ENCODE data around the gene TUNAR. TPM values are rescaled to one million over a fixed set of nuclear protein-coding genes. Genes with fewer than 3 reads are reported as not detected.

TUNAR gene
- total and polyA plus RNA-seq, 2 experiments from 2014 or later: 23.1 to 56.2 TPM

- peaks cover 20% of the 10 kb centered on the region for H3K4me1 Mint-ChIP-seq
- DNase-seq (ENCODE audit: low spot score) (no peak), ATAC-seq (no peak)
- no peak overlapping the region for H3K27ac Mint-ChIP-seq
- no peaks in the 10 kb centered on the region; the same call in 1 of the 2 replicates for H3F3A ChIP-seq (replicated peaks; ENCODE audit: low read depth)
- no peaks in the 10 kb centered on the region for H4K20me1 ChIP-seq (replicated peaks; ENCODE audit: insufficient read depth)
- H3K36me3 Mint-ChIP-seq (ENCODE audit: low read depth): no peaks in the 10 kb centered on the region; the same call in 1 of the 3 replicates
- no peak overlapping the region for H3K4me3 Mint-ChIP-seq
- peaks cover 24% of the 10 kb centered on the region for H3K27me3 Mint-ChIP-seq (ENCODE audit: insufficient read depth, low read depth, poor library complexity)
- H3K4me3 ChIP-seq: no peak overlapping the region
- peaks cover 6% of the 10 kb centered on the region for H3K79me2 ChIP-seq (replicated peaks; ENCODE audit: insufficient read depth)
- no peaks in the 10 kb centered on the region for H3K36me3 ChIP-seq (ENCODE audit: insufficient read depth)
- H3K4me1 ChIP-seq (ENCODE audit: insufficient read depth): peaks cover 23% of the 10 kb centered on the region
- peaks cover 7% of the 10 kb centered on the region; the same call in 1 of the 2 replicates for H3K27me3 ChIP-seq (ENCODE audit: insufficient read depth)
- H3K4me2 ChIP-seq: no peak overlapping the region
- H3K9me2 ChIP-seq (ENCODE audit: insufficient read depth): 0 out of 2 replicates have a peak, but pooled peaks cover 6% of the 10 kb centered on the region
- H3K9me3 Mint-ChIP-seq: peaks cover 2% of the 10 kb centered on the region; the same call in 1 of the 3 replicates
- H2AFZ ChIP-seq: no peak overlapping the region
- no peak overlapping the region for H3K27ac ChIP-seq (ENCODE audit: low read depth)
- TF ChIP-seq JUNB (IDR thresholded peaks at IDR 0.05; ENCODE audit: unreplicated experiment) (no peak), POLR2AphosphoS5 (IDR thresholded peaks at IDR 0.05; ENCODE audit: low read depth) (no peak), ZNF114 (CRISPR knock-in tag; IDR thresholded peaks at IDR 0.05) (no peak), STAT1 (IDR thresholded peaks at IDR 0.05; ENCODE audit: unreplicated experiment) (no peak), EZH2 (IDR thresholded peaks at IDR 0.05; ENCODE audit: low read depth, unreplicated experiment) (no peak), ETS1 (IDR thresholded peaks at IDR 0.05) (no peak), EZH2phosphoT487 (IDR thresholded peaks at IDR 0.05; ENCODE audit: unreplicated experiment) (no peak), CREB1 (CRISPR knock-in tag; IDR thresholded peaks at IDR 0.05; ENCODE audit: low read depth) (no peak), CTCF (conservative IDR thresholded peaks at IDR 0.05; ENCODE audit: low read depth in 2 of 2) (no peak), NANOG (IDR thresholded peaks at IDR 0.05; ENCODE audit: borderline replicate concordance) (no peak), ZNF331 (CRISPR knock-in tag; IDR thresholded peaks at IDR 0.05; ENCODE audit: low read depth) (no peak)
- TF ChIP-seq, protein P1, sequence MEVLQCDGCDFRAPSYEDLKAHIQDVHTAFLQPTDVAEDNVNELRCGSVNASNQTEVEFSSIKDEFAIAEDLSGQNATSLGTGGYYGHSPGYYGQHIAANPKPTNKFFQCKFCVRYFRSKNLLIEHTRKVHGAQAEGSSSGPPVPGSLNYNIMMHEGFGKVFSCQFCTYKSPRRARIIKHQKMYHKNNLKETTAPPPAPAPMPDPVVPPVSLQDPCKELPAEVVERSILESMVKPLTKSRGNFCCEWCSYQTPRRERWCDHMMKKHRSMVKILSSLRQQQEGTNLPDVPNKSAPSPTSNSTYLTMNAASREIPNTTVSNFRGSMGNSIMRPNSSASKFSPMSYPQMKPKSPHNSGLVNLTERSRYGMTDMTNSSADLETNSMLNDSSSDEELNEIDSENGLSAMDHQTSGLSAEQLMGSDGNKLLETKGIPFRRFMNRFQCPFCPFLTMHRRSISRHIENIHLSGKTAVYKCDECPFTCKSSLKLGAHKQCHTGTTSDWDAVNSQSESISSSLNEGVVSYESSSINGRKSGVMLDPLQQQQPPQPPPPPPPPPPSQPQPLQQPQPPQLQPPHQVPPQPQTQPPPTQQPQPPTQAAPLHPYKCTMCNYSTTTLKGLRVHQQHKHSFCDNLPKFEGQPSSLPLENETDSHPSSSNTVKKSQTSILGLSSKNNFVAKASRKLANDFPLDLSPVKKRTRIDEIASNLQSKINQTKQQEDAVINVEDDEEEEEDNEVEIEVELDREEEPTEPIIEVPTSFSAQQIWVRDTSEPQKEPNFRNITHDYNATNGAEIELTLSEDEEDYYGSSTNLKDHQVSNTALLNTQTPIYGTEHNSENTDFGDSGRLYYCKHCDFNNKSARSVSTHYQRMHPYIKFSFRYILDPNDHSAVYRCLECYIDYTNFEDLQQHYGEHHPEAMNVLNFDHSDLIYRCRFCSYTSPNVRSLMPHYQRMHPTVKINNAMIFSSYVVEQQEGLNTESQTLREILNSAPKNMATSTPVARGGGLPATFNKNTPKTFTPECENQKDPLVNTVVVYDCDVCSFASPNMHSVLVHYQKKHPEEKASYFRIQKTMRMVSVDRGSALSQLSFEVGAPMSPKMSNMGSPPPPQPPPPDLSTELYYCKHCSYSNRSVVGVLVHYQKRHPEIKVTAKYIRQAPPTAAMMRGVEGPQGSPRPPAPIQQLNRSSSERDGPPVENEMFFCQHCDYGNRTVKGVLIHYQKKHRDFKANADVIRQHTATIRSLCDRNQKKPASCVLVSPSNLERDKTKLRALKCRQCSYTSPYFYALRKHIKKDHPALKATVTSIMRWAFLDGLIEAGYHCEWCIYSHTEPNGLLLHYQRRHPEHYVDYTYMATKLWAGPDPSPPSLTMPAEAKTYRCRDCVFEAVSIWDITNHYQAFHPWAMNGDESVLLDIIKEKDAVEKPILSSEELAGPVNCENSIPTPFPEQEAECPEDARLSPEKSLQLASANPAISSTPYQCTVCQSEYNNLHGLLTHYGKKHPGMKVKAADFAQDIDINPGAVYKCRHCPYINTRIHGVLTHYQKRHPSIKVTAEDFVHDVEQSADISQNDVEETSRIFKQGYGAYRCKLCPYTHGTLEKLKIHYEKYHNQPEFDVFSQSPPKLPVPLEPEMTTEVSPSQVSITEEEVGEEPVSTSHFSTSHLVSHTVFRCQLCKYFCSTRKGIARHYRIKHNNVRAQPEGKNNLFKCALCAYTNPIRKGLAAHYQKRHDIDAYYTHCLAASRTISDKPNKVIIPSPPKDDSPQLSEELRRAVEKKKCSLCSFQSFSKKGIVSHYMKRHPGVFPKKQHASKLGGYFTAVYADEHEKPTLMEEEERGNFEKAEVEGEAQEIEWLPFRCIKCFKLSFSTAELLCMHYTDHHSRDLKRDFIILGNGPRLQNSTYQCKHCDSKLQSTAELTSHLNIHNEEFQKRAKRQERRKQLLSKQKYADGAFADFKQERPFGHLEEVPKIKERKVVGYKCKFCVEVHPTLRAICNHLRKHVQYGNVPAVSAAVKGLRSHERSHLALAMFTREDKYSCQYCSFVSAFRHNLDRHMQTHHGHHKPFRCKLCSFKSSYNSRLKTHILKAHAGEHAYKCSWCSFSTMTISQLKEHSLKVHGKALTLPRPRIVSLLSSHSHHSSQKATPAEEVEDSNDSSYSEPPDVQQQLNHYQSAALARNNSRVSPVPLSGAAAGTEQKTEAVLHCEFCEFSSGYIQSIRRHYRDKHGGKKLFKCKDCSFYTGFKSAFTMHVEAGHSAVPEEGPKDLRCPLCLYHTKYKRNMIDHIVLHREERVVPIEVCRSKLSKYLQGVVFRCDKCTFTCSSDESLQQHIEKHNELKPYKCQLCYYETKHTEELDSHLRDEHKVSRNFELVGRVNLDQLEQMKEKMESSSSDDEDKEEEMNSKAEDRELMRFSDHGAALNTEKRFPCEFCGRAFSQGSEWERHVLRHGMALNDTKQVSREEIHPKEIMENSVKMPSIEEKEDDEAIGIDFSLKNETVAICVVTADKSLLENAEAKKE (CRISPR knock-in tag; IDR thresholded peaks at IDR 0.05): no peak
- TF ChIP-seq, protein P2, sequence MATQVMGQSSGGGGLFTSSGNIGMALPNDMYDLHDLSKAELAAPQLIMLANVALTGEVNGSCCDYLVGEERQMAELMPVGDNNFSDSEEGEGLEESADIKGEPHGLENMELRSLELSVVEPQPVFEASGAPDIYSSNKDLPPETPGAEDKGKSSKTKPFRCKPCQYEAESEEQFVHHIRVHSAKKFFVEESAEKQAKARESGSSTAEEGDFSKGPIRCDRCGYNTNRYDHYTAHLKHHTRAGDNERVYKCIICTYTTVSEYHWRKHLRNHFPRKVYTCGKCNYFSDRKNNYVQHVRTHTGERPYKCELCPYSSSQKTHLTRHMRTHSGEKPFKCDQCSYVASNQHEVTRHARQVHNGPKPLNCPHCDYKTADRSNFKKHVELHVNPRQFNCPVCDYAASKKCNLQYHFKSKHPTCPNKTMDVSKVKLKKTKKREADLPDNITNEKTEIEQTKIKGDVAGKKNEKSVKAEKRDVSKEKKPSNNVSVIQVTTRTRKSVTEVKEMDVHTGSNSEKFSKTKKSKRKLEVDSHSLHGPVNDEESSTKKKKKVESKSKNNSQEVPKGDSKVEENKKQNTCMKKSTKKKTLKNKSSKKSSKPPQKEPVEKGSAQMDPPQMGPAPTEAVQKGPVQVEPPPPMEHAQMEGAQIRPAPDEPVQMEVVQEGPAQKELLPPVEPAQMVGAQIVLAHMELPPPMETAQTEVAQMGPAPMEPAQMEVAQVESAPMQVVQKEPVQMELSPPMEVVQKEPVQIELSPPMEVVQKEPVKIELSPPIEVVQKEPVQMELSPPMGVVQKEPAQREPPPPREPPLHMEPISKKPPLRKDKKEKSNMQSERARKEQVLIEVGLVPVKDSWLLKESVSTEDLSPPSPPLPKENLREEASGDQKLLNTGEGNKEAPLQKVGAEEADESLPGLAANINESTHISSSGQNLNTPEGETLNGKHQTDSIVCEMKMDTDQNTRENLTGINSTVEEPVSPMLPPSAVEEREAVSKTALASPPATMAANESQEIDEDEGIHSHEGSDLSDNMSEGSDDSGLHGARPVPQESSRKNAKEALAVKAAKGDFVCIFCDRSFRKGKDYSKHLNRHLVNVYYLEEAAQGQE (IDR thresholded peaks at IDR 0.05; ENCODE audit: unreplicated experiment): no peak
These were observed 3.9 kb upstream of the TUNAR start for GRCh38 chr14:95872777-95873176.
